Measurements from ENCODE around the gene QPCT.
"Not testable (repeated sequence)": the region's sequence is repeated elsewhere in the genome, so short reads cannot be mapped to it uniquely, and the experiment has no call there.

The QPCT gene

GRCh38 chr2:37344453-37345361 lies at the start of gene QPCT:
TSS of gene QPCT (plus strand) at chr2:37344630. CDS start at chr2:37344732, 102 bp downstream.
- DNase-seq (ENCODE audit: low spot score), result peak; percentile 53

DNA sequence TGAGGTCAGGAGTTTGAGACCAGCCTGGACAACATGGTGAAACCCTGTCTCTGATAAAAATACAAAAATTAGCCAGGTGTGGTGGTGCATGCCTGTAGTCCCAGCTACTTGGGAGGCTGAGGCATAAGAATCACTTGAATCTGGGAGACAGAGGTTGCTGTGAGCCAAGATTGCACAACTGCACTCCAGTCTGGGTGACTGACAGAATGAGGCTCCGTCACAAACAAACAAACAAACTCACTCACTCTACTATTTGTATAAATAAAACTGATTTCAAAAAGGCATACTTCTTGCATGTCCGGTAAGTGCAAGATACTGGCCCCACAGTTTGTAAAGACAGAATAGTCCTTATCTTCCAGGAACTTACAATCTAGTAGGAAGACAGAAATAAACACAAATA lies 49.6 kb upstream of the QPCT start:
- DNase-seq (ENCODE audit: low spot score), result not testable (repeated sequence)

DNA sequence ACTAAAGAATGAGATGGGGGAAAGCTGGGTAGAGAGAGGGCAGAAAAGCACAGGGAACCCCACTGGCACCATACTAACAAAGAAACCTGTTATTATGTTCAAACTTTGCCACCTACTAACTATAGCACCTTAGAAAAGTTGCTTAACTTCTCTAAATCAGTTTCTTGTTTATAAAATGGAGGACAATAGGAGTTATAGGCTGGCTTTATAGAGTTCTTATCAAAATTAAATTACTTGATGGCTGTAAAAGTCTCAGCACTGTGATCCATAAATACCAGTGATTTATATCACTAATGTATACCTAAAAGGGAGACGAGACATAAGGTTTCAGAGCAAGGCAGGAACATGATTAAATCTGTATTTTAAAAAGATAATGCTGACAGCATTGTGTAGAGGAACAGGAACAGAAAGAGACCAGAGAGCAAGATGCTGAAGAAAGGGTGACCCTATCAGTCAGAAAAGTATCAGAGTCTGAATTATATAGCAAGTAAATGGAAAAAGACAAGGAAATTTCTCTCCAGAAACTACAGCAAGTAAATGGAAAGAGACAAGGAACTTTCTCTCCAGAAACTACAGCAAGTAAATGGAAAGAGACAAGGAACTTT lies 48.9 kb upstream of the QPCT start:
- DNase-seq (ENCODE audit: low spot score), result no peak

DNA sequence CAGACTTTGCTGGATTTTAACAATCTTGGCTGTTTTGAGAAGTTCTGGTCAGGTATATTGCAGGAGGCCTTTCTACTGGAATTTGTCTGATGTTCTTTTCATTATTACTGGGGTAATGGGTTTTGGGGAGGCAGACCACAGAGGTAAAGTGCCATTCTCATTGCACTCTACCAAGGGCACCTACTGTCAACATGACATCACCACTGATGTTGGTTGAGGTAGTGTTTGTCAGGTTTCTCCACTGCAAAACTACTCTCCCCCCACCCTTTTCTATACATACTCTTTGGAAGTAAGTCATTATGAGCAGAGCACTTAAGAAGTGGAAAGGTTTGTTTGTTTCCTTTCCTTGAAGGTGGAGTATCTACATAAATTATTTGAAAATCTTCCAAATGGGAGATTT lies 46.8 kb upstream of the QPCT start:
- no peak for DNase-seq (ENCODE audit: low spot score)

- DNase-seq (ENCODE audit: low spot score), result no peak
These were observed 44.3 kb upstream of the QPCT start for GRCh38 chr2:37300146-37300545.

DNA sequence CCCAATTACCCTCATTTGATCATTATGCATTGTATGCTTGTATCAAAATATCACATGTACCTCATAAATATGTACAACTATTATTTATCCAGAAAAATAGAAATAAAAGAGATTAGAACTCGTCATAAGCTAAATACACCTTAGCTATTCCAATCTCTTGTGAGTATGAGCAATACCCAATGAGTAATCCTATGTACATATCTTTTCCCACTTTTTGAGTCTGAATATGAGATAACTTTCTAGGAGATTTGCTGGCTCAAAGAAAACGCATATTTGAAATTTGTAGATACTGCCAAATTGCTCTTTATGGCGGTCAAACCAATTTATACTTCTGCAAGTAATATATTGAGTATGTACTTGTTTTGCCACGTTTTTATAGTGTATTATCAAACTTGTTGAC lies 43.9 kb upstream of the QPCT start:
- no peak for DNase-seq (ENCODE audit: low spot score)

DNA sequence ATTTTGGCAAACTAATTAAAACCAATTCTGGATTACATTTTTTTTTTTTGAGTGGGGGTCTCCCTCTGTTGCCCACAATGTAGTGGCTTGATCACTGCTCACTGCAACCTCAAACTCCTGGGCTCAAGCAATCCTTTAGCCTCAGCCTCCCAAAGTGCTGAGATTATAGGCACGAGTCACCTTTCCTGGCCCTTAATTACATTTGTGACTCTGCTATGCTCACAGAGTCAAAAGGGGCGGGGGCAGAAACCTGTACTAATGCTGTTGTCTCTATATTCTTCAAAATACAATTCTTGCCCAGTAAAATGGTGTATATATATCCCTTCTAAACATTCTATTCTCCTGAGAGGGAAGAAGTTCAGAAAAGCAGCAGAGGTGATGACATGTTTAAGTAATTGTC lies 43.0 kb upstream of the QPCT start:
- DNase-seq (ENCODE audit: low spot score), result no peak

GRCh38 chr2:37302701-37303252 lies 41.7 kb upstream of the QPCT start:
- no peak for DNase-seq (ENCODE audit: low spot score)

- no peak for DNase-seq (ENCODE audit: low spot score)
These were observed 38.4 kb upstream of the QPCT start for GRCh38 chr2:37306024-37306423.

GRCh38 chr2:37307500-37307899 lies 36.9 kb upstream of the QPCT start:
- no peak for DNase-seq (ENCODE audit: low spot score)

DNA sequence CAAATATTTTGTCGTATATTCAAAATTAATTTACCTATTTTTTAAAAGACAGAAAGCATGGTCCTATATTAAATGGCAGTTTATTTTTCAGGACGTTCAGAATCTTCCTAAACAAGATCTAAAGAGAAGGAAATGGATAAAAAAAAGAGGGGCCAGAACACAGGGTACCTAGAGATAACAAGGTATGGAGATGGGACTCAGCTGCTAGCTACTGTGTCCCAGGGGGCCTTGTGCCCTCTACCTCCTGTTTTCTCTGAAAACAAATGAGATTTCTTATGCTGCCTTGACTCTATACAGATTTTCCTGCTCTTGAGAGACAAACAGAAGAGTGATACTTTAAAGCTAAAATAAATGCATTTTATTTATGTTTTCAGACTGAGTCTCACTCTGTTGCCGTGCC lies 29.1 kb upstream of the QPCT start:
- no peak for DNase-seq (ENCODE audit: low spot score)

DNA sequence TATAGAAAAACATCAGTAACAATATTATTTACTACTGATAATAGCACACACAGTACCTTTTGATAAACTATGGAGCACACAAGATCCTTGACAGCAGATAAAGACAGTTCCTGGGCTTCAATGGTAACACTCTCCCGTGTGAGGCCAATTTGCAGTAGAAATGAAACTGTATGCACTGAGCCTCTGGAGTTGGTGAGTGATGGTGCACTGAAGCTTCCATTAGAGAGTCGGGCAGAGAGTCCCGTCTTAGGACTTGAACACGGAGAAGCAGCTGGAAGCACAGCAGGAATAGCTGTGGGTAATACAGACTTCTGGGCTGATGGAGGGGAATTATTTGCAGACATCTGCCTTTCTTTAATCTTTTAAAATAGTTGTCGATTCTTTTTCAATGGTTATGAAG lies 28.2 kb upstream of the QPCT start:
- DNase-seq (ENCODE audit: low spot score), result no peak

DNA sequence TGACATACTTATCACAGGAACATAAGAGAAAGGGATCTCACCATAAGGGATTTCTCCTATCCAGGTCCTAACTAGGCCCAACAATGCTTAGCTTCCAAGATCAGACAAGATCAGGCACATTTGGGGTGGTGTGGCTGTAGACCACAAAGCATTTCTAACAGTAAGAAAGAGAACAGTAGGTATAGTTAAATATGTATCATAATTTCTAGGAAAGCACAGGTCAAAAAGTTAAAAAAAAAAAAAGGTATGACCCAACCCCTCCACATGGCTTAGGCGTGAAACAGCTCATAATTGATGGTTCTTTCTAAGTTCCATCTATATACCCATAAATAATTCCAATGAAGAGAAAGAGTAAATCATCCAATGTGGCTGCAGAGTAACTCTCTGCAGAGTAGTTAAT lies 26.7 kb upstream of the QPCT start:
- no peak for DNase-seq (ENCODE audit: low spot score)

- DNase-seq (ENCODE audit: low spot score), result no peak
These were observed 26.0 kb upstream of the QPCT start for GRCh38 chr2:37318401-37318800.

GRCh38 chr2:37319754-37320609 lies 24.4 kb upstream of the QPCT start:
- DNase-seq (ENCODE audit: low spot score), result no peak

DNA sequence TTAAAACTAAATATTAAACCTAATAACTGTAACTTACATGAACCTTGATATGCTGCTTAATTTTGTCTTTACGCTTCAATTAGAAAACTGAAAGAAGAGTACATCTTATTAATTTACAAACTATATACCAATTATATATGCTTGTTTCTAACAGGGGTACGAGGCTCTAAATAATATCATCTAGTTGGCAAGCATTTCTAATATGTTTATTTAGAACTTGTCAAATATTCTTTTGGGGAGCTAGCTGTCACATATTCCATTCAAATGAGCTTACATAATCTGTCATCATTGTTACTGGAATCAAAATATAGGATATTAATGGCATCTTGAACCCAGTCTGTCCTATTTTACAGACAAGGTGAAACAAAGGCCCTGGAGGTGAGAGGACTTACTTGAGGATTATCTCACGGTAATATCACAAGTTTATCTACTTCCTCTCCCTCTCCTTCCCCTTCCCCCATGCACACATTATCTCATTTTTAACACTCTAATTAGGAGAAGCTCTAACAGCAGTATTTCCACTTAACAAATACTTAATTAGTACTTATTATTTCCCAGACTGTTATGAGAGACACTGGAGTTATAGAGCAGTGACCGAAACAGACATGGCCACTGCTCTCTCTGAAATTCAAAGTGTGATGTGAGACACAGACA lies 23.3 kb upstream of the QPCT start:
- DNase-seq (ENCODE audit: low spot score), result no peak

DNA sequence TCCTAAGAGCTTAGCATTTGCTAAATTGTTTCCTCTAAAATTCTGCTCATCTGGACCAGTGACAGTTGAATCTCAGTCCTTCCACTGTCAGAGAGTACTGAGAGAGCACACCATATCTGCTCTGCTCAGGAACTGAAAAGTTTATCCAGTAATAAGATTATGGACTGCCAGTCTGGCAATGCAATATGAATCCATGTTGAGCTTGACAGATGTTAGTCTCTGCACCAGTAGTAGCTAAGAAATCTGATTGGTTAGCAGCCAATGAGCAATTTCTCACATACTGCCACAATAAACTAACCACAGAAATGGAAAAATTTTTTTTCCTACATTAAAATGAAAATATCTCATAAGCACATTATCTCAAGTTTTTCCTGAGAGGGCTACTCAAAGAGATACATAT lies 22.1 kb upstream of the QPCT start:
- DNase-seq (ENCODE audit: low spot score), result no peak

GRCh38 chr2:37323176-37323780 lies 21.2 kb upstream of the QPCT start:
- DNase-seq (ENCODE audit: low spot score), result no peak

GRCh38 chr2:37323781-37324535 lies 20.5 kb upstream of the QPCT start:
- DNase-seq (ENCODE audit: low spot score), result peak; percentile 37

GRCh38 chr2:37324536-37324785 lies 20.0 kb upstream of the QPCT start:
- DNase-seq (ENCODE audit: low spot score), result no peak

Measured in CD4-positive, alpha-beta T cell treated with Interleukin-6 at 100 ng/mL for 8 hours (primary cell).